GM18517 (cell line): ENCODE data around the gene PNMT.

Source experiments
- ATAC-seq: cut with Tn5 transposase; IDR thresholded peaks from one replicate; pipeline ENCODE4 v1.9.1; 2021; ENCODE audit warnings: mild to moderate bottlenecking, moderate library complexity; ENCODE audit not compliant: unreplicated experiment

The PNMT gene, protein sequence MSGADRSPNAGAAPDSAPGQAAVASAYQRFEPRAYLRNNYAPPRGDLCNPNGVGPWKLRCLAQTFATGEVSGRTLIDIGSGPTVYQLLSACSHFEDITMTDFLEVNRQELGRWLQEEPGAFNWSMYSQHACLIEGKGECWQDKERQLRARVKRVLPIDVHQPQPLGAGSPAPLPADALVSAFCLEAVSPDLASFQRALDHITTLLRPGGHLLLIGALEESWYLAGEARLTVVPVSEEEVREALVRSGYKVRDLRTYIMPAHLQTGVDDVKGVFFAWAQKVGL

DNA sequence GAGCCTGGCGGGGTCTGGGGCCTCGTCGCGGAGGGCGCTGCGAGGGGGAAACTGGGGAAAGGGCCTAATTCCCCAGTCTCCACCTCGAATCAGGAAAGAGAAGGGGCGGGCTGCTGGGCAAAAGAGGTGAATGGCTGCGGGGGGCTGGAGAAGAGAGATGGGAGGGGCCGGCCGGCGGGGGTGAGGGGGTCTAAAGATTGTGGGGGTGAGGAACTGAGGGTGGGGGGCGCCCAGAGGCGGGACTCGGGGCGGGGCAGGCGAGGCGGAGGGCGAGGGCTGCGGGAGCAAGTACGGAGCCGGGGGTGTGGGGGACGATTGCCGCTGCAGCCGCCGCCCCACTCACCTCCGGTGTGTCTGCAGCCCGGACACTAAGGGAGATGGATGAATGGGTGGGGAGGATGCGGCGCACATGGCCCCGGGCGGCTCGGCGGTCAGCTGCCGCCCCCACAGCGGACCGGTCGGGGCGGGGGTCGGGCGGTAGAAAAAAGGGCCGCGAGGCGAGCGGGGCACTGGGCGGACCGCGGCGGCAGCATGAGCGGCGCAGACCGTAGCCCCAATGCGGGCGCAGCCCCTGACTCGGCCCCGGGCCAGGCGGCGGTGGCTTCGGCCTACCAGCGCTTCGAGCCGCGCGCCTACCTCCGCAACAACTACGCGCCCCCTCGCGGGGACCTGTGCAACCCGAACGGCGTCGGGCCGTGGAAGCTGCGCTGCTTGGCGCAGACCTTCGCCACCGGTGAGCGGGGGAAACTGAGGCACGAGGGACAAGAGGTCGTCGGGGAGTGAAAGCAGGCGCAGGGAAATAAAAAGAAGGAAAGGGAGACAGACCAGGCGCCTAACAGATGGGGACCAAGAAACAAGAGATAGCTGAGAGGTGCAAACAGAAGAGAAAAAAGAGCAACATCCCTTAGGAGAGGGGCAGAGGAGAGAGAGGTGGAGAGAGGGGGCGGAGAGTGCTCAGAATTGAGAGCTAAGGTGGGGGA is at the start of gene PNMT:
PNMT (plus strand) TSS at position 509 of the 980 bp plus-strand sequence; CDS start at position 532, 23 bp downstream.
- no peak for ATAC-seq

DNA sequence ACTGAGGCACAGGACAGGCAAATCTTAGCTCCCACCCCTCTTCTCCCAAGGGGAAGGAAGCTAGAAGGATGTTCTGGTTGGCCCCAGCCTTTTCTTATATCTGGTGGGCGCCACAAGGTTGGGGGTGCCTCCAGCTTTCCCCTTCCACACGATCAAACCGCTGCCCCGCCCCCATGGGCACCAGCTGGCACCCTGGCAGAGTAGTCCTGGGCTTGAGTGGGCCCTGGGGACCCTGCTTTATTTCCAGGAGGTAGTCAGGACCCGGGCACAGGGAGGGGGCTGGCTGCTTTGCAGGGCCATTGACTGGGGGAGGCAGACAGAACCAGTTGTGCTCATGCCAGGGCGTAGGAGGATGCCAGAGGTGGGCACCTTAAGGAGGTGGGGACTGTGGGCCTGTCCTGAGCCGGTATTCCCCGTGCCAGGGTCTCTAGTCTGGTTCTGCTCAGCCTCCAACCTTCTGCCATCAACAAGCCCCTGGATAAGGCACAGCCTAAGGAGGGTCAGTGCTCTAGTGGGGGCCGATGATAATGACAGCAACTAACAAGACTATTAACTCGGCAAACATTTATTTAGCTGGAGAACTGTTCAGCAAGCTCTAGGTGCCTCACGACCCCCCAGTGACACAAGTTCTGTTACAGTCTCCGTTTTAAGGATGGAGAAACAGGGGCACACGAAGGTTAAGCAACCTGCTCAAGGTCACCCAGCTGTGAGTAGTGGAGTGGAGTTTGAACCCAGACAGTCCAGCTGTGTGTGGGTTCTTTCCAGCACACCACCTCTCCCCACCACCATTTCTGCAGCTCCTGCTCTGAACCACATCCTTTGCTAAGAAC is 49.1 kb upstream of the PNMT start:
- no peak for ATAC-seq

DNA sequence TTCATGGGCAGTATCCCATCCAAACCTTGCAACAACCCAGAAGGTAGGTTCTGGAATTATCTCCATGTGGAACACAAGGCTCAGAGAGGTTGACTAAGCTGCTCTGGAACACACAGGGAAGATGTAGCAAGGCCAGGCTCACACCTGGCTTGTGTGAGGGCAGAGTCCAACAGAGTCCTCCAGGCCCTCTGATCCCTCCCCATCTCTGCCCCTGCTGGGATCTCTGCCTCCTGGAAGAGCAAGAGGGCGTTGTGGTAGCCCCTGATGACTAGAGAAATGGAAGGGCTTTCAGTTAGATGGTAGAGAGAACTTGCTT is 48.5 kb upstream of the PNMT start:
- ATAC-seq = no peak

DNA sequence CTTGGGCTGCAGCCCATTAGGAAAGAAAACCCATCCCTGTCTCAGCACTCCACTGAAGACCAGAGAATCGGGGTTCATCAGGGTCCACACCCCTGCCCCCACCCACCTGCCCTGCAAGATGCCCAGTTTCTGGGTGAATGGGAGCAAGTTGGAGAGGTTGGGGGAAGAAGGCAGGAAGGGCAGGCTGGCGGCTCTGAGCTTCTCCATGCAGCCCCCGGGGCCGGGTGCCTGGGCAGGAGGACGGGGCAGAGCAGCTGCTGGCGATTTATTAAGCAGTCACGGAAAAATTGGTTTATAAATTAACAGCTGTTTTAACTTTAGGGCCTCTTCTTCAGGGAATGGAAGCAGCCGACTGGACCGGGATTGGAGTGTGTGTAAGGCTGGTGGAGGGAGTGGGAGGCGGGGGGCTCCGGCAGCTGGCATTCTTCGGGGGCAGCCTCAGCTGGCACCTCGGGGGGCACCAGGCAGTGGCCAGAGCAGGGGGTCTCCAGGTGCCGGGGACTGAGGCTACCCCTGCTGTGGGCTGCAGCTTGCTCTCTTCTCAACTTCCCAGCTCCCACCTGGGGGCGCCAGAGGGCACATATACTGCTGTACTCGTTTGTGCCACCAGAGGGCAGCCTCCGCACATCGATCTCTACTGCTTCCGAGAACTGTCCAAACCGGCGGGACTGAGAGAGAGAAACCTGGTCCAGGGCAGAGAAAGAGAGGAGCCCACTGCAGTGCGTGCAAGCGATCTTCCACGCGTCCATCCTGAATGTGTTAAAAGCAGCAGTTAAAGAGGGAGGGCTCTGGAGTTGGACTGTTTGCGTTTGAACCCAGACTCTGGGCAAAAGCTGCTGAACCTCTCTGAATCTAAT is 46.5 kb upstream of the PNMT start:
- ATAC-seq = no peak

DNA sequence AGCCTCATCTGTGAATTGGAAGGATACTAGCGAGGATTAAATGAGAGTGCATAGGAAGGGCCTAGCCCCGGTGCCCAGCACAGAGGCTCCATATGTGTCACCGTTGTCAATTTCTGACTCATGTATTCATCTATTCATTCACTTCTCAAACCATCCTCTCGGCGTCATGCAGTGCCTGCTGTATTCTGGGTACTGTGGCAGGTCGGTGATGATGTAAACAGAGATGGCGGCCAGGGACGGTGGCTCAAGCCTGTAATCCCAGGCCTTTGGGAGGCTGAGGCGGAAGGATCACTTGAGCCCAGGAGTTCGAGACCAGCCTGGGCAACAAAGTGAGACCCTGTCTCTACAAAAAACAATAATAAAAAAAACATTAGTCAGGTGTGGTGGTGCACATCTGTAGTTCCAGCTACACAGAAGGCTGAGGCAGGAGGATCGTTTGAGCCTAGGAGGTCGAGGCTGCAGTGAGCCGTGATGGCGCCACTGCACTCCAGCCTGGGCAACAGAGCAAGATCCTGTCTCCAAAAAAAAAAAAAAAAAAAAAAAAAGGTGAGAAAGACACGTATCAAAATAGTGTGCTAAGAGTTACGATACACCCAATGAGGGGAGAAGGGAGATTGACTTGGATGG is 45.8 kb upstream of the PNMT start:
- no peak for ATAC-seq

DNA sequence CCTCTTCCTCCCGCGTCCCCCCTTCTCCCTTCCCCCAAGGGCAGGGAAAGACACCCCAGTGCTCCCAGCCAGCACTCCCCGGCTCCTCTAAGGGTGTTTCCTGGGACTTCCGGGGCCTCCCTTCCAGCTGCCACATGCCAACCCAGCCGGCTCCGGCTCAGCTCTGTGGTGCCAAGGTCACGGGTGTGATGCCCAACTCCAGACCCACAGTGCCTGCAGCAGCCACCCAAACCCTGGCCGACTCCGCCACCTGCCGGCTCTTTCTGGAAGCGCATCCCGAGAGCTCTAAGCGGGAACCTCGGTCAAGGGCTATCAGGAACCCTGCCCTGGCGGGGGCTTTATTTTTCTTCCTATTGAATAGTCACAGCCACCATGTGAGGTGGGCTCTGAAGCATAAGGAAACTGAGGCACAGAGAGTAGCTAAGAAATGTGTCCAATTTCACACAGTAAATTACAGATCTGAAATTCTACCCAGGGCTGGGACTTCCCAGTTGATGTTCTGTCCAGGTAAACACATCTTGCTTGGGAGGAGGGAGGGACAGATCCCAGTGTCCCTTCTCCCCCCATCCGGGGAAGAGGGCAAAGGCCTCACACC is 44.8 kb upstream of the PNMT start:
- ATAC-seq = no peak

DNA sequence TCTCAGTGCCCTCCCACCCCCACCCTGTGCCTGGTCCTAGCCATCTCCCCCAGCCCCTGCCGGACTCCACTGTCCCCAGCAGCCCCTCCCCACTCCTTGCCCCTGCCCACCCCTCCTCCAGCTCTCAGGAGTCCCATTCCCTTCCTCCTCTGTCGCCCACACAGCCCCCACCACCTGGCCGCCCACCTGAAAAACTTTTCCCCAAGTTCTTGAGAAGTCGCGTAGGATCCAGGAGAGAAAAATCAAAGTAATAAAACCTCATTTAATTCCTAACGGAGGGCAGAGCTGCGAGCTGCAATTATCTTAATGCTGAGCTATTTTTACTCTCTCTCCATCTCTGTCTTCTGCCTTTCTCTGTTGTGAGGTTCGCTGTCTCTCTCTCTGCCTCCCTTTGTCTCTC is 43.9 kb upstream of the PNMT start:
- no peak for ATAC-seq

DNA sequence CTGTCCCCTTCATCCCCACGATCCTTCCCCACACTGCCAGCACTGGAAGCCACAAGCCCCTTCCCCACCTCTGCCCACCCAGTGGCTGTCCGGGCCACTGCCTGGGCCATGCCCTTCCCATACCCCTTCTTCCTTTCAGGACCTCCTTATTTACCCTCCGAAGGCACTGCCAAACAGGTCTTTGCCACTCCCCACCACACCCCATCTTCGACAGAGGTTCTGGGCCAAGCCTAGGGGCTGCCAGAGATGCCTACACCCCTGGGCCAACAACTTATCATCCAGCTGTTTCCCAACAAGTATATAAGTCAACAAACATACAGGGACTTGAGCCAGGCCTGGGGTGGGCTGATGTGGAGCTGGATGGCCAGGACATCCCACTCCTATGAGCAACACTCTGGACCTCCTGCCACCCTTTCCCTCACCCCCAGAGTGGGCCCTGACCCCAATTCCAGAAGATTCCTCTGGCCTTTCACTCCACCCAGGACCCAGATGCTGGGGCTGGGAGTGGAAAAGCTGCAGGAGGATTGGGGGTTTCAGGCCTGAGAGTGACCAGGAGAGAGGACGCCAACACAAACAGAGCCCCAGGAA is 43.0 kb upstream of the PNMT start:
- no peak for ATAC-seq

DNA sequence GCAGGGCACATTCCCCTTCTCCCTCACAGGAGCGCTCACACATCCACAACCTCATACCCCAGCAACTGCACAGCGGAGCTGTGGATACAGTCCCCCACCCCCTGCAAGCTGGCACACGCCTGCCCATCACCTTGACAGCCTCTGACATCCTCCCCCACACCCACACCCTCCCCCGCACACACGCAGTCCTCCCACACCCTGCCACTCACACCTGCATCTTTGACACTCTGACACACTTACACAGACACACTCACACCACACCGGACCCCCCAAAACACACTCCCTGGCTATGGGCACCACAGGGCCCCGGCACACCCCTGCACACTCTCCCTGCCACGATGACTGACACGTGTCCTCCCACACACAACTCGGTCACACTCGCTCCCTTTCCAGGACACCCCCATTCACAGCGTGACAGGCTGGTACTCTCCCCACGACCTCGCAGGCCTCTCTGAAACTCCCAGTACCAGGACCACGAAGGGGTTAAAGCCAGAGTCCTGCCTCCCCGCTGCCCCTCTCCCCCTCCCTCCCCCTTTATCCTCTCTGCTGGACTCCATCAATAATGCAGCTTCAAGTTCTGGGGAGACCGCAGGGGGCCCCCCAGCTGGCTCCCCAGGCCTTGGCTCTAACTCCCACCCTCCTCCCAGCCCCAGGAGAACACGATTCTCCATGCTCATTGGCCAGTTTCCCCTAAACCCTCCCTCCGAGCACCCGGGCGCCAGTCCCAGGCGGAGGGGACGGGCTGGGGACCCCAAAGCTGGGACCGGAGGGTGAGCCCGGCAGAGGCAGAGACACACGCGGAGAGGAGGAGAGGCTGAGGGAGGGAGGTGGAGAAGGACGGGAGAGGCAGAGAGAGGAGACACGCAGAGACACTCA is 41.8 kb upstream of the PNMT start, which contains the start of gene PPP1R1B:
PPP1R1B (plus strand) TSS at position 782 of the 876 bp plus-strand sequence. CDS start 441 bp downstream, outside the sequence.
- ATAC-seq = no peak

DNA sequence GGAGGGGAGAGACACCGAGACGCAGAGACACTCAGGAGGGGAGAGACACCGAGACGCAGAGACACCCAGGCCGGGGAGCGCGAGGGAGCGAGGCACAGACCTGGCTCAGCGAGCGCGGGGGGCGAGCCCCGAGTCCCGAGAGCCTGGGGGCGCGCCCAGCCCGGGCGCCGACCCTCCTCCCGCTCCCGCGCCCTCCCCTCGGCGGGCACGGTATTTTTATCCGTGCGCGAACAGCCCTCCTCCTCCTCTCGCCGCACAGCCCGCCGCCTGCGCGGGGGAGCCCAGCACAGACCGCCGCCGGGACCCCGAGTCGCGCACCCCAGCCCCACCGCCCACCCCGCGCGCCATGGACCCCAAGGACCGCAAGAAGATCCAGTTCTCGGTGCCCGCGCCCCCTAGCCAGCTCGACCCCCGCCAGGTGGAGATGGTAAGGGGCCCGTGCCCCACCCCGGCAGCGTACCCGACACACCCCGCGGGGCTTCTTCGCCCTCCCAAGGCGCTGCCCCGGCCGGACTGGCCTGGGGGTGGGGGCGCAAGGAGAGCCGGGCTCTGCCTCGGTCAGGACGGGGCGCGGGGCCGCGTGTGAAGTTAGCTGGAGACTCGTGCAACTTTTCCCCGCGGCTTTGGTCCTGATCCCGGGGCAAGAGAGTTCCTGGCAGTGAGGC is 41.1 kb upstream of the PNMT start:
- no peak for ATAC-seq

DNA sequence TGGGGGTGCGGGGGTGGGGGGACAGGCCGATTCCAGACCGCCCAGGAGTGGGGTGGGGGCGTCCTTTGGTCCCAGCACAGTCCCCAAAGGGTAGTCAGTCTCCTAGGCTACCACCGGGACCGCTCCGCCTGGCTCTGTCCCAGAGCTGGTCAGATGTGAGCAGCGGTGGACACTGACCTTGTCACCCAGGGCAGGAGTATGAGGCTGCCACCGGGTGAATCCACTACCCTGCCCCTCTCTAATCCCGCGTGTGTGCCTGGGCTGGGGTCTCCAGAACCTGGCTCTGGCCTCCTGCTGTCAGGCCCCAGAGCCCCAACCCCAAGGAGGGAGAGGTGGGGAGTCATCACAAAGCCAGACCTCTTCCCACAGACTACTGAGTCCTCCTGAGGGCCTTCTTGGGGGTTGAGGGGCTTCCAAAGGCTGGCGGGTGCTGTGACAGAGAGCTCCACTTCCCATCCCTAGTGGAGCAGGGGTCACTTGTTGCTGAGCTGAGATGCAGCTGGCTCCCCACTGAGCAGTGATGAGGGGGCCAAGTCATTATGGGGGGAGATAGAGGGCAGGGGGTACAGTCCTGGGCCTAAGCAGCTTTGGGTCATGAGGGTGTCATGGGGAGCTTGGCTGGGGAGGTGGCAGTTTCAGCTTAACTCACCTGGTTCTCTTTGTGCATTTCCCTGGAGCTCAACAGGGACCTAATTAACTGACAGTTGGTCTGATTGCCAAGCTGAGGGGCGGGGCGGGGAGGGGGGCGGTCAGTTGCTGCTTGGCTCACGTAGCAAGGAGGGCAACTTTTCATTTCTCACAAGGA is 40.3 kb upstream of the PNMT start:
- ATAC-seq = no peak

DNA sequence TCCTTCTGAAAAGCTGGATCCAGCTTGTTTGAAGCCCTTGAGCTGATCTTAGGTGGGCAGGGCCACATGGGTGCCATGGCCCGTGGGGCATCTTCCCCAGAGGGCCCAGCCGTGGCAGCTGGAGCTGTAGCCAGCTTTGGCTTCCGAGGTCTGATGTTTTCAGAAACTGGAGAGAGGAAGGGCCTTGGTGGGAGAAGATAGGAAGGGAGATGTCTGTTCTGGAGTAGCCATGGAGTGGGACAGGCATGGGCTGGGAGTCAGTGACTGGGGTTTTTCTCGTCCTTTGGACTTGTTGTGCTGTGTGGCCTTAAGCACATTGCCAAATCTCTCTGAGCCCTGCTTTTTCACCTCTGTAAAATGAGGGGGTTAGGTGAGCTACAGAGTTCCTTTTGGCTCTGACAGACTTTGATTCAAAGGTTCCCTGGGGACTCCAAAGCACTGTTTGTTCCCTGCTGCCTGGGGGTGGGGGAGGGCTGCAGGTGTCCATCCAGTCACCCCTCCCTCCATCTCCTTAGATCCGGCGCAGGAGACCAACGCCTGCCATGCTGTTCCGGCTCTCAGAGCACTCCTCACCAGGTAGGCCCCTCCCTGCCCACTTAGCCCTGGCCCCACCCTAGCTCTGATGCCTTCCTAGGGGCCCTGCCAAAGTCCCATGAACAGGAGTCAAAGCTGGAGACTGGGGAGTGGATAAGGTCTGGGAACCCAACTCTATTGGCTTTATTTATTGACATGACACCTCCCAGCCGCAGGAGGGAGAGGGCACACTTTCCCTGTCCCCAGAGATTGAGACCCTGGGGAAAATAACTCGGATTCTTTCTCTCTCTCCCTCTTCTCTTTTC is 39.4 kb upstream of the PNMT start:
- no peak for ATAC-seq

DNA sequence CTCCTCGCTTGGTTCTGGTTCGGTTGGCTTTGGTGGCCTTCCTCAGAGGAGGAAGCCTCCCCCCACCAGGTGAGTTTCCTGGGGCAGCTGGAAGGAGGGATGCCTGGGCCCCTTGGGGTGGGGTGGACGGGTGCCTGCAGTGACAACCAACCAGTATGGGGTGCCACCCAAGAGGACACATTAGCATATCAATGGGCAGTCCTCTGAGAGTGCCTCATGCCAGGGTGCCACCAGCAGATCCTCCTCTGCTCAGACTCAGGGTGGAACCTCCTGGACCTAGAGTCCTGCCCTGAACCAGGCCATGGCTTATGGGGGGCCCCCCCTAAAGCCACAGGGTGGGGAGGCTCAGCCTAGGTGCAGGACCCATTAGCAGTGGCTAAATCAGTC is 38.8 kb upstream of the PNMT start:
- ATAC-seq = no peak

DNA sequence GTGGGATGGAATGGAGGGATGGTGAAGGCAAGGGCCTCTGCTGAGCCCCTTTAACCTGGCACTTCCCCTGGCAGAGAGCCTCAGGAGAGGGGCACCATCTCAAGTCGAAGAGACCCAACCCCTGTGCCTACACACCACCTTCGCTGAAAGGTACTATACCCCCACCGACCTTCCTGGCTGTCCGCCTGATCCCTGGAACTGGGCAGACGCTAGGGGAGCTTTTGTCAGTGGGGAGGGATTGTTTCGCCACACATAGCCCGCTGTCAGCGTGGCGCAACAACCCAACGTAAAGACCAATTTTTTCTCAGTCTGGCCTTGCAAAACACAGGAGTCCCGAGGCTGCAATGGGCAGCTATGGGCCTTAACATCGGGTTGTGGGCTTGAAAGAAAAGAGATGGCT is 38.4 kb upstream of the PNMT start:
- no peak for ATAC-seq

DNA sequence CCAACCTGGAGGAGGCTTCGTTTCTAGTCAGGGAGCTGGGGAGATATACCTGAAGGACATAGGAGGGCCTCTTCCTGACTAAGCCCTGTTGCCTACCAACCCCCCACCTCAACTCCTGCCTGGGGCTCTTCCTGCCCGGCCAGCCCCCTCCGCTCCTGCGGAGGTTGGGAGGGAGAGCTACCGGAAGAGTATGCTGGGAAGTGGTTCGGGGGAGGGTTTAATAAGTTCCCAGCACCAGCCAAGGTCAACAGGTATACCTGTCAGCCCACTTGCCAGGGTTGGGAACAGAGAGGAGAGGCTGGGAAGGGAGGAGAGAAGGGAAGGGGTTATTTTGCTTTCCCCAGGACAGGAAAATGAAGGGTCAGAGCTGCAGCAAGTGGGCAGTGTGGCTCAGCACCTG is 36.9 kb upstream of the PNMT start:
- no peak for ATAC-seq
